Hindlimb muscle (tissue), 1 donor: Measurements from ENCODE around the gene TMEM174. TPM values are rescaled to one million over a fixed set of nuclear protein-coding genes. Genes with fewer than 3 reads are reported as not detected.

Experiments used
- DNase-seq: peaks from one replicate; pipeline ENCODE4 v3.0.0-alpha.2; 2013
- polyA plus RNA-seq: library from polyadenylated mRNA; unstranded; fragments of 120-200 nt; gene quantifications from one replicate; pipeline ENCODE4 v1.2.1, GENCODE V29; 2013; ENCODE audit not compliant: insufficient read length

TMEM174 gene
- polyA plus RNA-seq, 1 donor, result not detected

GRCh38 chr5:73154208-73155006, 18.6 kb upstream of the TMEM174 start:
- no peak for DNase-seq

GRCh38 chr5:73155271-73156222, 17.4 kb upstream of the TMEM174 start:
- DNase-seq, result no peak

GRCh38 chr5:73157414-73158303, 15.3 kb upstream of the TMEM174 start:
- DNase-seq, result no peak

- no peak for DNase-seq
Observed at GRCh38 chr5:73158313-73158712, 14.7 kb upstream of the TMEM174 start.

GRCh38 chr5:73160239-73160671, 12.7 kb upstream of the TMEM174 start:
- DNase-seq, result no peak

- no peak for DNase-seq
Observed at GRCh38 chr5:73170522-73170921, 2.5 kb upstream of the TMEM174 start.

- DNase-seq, result no peak
Observed at GRCh38 chr5:73171495-73171894, 1.5 kb upstream of the TMEM174 start.

GRCh38 chr5:73174100-73174815, 1.3 kb downstream of the TMEM174 start:
- DNase-seq, result no peak

GRCh38 chr5:73176250-73176649, 3.3 kb downstream of the TMEM174 start:
- DNase-seq, result no peak

GRCh38 chr5:73178265-73178664, 5.3 kb downstream of the TMEM174 start:
- no peak for DNase-seq

GRCh38 chr5:73179730-73180129, 6.7 kb downstream of the TMEM174 start:
- no peak for DNase-seq

- DNase-seq, result no peak
Observed at GRCh38 chr5:73180566-73180965, 7.6 kb downstream of the TMEM174 start.

- DNase-seq, result no peak
Observed at GRCh38 chr5:73182307-73182706, 9.3 kb downstream of the TMEM174 start.

GRCh38 chr5:73183000-73183399, 10.0 kb downstream of the TMEM174 start:
- DNase-seq, result no peak

GRCh38 chr5:73183481-73183891, 10.5 kb downstream of the TMEM174 start:
- no peak for DNase-seq

- DNase-seq, result no peak
Observed at GRCh38 chr5:73186976-73187375, 14.0 kb downstream of the TMEM174 start.

GRCh38 chr5:73188764-73189531, 16.0 kb downstream of the TMEM174 start:
- no peak for DNase-seq

GRCh38 chr5:73189871-73190376, 16.9 kb downstream of the TMEM174 start:
- no peak for DNase-seq

GRCh38 chr5:73192370-73192769, 19.4 kb downstream of the TMEM174 start:
- no peak for DNase-seq

- no peak for DNase-seq
Observed at GRCh38 chr5:73193592-73193991, 20.6 kb downstream of the TMEM174 start.

- no peak for DNase-seq
Observed at GRCh38 chr5:73196201-73196600, 23.2 kb downstream of the TMEM174 start.
